Measurements from ENCODE around the gene TMIGD1. TPM values are rescaled to one million over a fixed set of nuclear protein-coding genes. Genes with fewer than 3 reads are reported as not detected.
"Not testable (repeated sequence)": the region's sequence is repeated elsewhere in the genome, so short reads cannot be mapped to it uniquely, and the experiment has no call there.

Gene TMIGD1
- polyA plus RNA-seq, 1 donor from 2014 or later = not detected

GRCh38 chr17:30345527-30346075, 11.7 kb upstream of the TMIGD1 start:
- peaks cover 4% of the 10 kb centered on the region for H3K27me3 Mint-ChIP-seq
- H3K27ac Mint-ChIP-seq = no peak overlapping the region
- H3K9me3 Mint-ChIP-seq = no peaks in the 10 kb centered on the region
- H3K4me1 Mint-ChIP-seq = no peaks in the 10 kb centered on the region
- H3K36me3 Mint-ChIP-seq = no peaks in the 10 kb centered on the region
- no peak overlapping the region for H3K4me3 Mint-ChIP-seq

DNA sequence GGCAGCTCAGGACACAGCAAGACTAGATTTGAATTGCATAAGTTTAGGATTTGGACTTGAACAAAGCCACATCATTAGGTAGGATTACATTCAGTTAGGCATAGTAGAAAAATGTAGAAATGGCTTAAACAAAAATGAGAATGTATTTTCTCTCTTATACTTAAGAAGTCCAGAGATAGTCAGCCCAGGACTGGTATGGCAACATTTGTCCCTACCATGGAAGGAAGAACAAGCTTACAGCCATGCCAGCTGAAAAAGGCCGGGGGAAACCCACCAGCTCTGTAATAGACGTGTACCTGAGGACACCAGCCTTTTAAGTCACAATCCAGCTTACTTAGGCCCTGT, 11.2 kb upstream of the TMIGD1 start:
- Mint-ChIP-seq H3K4me1 (peaks cover 0 to 2% (median 0%) of the 10 kb centered on the region in 3 donors), H3K36me3 (no peaks in the 10 kb centered on the region), H3K9me3 (no peaks in the 10 kb centered on the region), H3K27ac (no peak overlapping the region), H3K4me3 (no peak overlapping the region), H3K27me3 (peaks cover 4% of the 10 kb centered on the region)

GRCh38 chr17:30344283-30345088, 10.6 kb upstream of the TMIGD1 start:
- Mint-ChIP-seq H3K4me1 (peaks cover 0 to 5% (median 2%) of the 10 kb centered on the region in 3 donors), H3K27ac (no peak overlapping the region), H3K27me3 (peaks cover 7% of the 10 kb centered on the region), H3K36me3 (no peaks in the 10 kb centered on the region), H3K4me3 (no peak overlapping the region), H3K9me3 (no peaks in the 10 kb centered on the region)

- peaks cover 7% of the 10 kb centered on the region for H3K27me3 Mint-ChIP-seq
- no peaks in the 10 kb centered on the region for H3K36me3 Mint-ChIP-seq
- no peaks in the 10 kb centered on the region for H3K9me3 Mint-ChIP-seq
- no peak overlapping the region for H3K27ac Mint-ChIP-seq
- H3K4me3 Mint-ChIP-seq = no peak overlapping the region
- peaks cover 0 to 5% (median 2%) of the 10 kb centered on the region in 3 donors for H3K4me1 Mint-ChIP-seq
Observed at GRCh38 chr17:30343796-30344195, 9.9 kb upstream of the TMIGD1 start.

DNA sequence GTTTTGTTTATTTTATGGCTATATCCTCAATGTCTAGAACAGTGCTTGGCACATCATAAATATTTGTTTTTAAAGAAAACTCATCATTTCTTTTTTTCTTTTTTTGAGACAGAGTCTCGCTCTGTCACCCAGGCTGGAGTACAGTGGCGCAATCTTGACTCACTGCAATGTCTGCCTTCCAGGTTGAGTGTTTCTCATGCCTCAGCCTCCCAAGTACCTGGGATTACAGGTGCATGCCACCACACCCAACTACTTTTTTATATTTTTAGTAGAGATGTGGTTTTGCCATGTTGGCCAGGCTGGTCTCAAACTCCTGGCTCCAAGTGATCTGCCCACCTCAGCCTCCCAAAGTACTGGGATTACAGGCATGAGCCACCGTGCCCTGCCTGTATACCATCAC, 9.4 kb upstream of the TMIGD1 start:
- H3K4me3 Mint-ChIP-seq, H3K27ac Mint-ChIP-seq: not testable (repeated sequence)

DNA sequence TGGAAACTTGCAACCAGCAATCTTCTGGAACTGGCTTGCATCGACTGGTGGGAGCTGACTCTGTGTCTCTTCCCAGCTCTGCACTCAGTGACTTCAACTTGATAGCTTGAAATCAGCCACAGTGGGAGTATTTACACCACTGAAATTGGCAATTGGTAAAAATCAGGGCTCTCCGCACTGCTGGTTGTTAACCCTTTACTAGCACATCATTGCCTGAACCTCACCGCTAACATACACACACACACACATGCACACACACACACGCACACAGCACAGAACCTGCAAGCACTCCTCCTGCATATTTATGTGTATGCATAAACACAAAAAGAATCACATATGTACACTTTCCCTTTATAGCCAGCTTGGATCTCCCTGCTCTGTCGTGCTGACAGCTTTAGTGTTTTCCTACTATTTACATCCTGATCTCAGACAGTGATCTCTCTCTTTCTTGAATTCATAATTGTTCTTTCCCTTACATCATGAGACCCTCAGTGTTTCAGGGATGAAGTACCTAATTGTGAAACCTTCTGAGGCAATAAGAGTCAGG, 7.9 kb upstream of the TMIGD1 start:
- H3K27ac Mint-ChIP-seq = no peak overlapping the region
- H3K4me1 Mint-ChIP-seq = peaks cover 0 to 5% (median 2%) of the 10 kb centered on the region in 3 donors
- no peaks in the 10 kb centered on the region for H3K9me3 Mint-ChIP-seq
- peaks cover 7% of the 10 kb centered on the region for H3K27me3 Mint-ChIP-seq
- H3K4me3 Mint-ChIP-seq = no peak overlapping the region
- H3K36me3 Mint-ChIP-seq = no peaks in the 10 kb centered on the region

More for the DNA sequence above, 9.4 kb upstream of the TMIGD1 start:
- not testable (repeated sequence) for H3K9me3 Mint-ChIP-seq, H3K27me3 Mint-ChIP-seq, H3K36me3 Mint-ChIP-seq, H3K4me1 Mint-ChIP-seq

GRCh38 chr17:30340801-30341356, 7.0 kb upstream of the TMIGD1 start:
- no peaks in the 10 kb centered on the region for H3K9me3 Mint-ChIP-seq
- peaks cover 2 to 7% (median 5%) of the 10 kb centered on the region in 3 donors for H3K4me1 Mint-ChIP-seq
- no peak overlapping the region for H3K27ac Mint-ChIP-seq
- no peak overlapping the region for H3K4me3 Mint-ChIP-seq
- peaks cover 7% of the 10 kb centered on the region for H3K27me3 Mint-ChIP-seq
- no peaks in the 10 kb centered on the region for H3K36me3 Mint-ChIP-seq

DNA sequence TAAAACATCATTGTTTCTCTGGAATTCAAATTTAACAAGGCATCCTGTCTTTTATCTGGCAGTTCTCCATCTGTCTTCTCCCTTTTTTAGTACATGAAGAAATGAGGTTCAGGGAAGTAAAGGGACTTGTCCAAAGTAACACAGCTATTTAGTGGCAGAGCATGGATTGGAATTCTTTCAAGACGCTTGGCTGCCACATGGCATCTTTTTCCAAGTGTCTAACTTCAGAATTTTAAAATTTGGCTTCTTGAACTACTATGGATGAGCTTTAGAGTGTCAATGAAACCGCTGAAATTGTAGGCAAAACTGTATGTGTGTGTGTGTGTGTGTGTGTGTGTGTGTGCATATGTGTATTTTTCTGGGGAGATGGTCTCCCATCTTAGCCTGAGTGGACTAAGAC, 5.2 kb upstream of the TMIGD1 start:
- Mint-ChIP-seq H3K4me1 (peaks cover 2 to 7% (median 5%) of the 10 kb centered on the region in 3 donors), H3K9me3 (no peaks in the 10 kb centered on the region), H3K27ac (no peak overlapping the region), H3K36me3 (peaks cover 2% of the 10 kb centered on the region), H3K27me3 (peaks cover 6% of the 10 kb centered on the region), H3K4me3 (no peak overlapping the region)

DNA sequence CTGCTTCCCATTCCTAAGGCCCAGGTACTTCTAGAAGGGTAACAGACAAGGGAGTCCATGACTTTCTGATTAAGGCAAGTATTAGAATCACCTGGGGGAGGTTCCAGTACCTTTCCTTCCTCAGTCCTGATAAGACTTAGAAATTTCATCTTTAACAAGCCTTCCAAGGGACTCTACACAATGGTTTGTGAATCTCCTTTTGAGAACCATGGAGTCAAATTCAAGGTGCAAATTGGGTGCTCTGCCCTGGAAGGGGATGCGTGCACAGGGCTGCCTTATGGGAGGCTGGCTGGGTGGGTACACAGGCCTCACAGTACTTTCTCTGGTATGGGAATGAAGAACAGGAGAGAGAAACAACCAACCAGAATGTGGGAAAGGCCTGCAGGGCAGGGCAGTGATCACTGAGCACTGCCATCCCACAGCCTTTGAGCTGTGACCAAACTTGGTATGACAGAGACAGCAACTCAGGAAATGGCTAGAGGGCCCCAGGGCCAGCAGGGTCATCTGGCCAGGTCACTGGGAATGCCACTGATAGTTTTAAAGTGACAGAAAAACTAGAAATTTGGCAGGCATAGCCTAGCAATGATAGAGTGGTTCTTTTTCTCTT, 3.6 kb upstream of the TMIGD1 start:
- H3K27ac Mint-ChIP-seq = no peak overlapping the region
- H3K36me3 Mint-ChIP-seq = peaks cover 2% of the 10 kb centered on the region
- peaks cover 7% of the 10 kb centered on the region for H3K27me3 Mint-ChIP-seq
- H3K4me3 Mint-ChIP-seq = no peak overlapping the region
- no peaks in the 10 kb centered on the region for H3K9me3 Mint-ChIP-seq
- peaks cover 2 to 14% (median 10%) of the 10 kb centered on the region in 3 donors for H3K4me1 Mint-ChIP-seq

DNA sequence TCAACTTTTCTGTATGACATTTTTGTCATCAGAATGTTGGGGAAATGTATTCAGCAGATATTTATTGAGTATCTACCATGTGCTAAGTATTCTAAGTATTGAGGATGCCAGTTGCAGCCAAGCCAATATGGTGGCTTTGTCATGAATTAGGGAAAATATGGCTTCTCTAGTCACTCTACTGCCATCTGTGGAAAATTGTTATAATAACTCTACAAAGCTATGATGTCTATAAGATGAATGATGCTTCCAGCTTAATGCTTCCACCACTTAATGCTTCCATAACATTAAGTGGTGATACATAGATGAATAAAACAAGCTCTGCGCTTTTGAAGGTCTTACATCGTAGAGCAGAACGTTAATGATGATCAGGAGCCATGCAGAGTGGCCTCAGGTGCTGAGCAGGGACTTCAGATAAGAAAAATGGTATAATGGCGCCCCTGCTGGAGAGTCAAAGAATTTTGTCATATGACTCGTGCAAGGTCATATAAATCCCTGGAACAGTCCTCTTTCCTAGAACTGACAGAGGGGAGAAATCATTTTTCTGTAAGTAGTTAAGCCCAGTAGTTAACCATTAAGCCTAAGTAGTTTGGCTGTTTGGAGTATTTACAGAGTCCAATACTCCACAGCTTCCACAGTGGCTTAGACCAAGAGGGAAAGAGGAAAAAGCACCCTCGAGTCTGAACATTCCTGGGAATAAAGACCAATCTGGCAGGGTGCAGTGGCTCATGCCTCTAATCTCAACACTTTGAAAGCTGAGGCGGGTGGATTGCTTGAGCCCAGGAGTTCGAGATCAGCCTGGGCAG, 2.7 kb upstream of the TMIGD1 start:
- Mint-ChIP-seq H3K27ac (peak overlapping the region in 1 of 3 donors; percentile 10), H3K27me3 (peaks cover 10% of the 10 kb centered on the region), H3K9me3 (no peaks in the 10 kb centered on the region), H3K4me1 (peaks cover 2 to 21% (median 15%) of the 10 kb centered on the region in 3 donors), H3K36me3 (peaks cover 2% of the 10 kb centered on the region), H3K4me3 (peak overlapping the region in 1 of 4 donors; percentile 50)

DNA sequence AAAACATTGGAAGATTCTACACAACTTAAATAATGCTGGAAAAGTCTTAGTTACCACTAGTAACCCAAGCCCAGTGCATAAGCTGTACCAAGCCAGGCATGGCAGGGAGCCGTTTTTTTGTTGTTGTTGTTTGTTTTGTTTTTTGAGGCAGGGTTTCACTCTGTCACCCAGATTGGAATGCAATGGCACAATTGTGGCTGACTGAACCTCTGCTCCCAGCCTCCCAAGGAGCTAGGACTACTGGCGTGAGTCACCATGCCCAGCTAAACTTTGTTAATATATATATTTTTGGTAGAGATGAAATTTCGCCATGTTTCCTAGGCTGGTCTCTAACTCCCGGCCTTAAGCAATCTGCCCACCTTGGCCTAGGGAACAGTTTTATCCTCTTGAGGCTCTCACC, 564 bp upstream of the TMIGD1 start:
- Mint-ChIP-seq H3K4me1 (peaks cover 0 to 21% (median 9%) of the 10 kb centered on the region in 3 donors), H3K36me3 (peaks cover 2% of the 10 kb centered on the region), H3K9me3 (no peaks in the 10 kb centered on the region), H3K27me3 (peaks cover 5% of the 10 kb centered on the region), H3K27ac (no peak overlapping the region), H3K4me3 (no peak overlapping the region)

DNA sequence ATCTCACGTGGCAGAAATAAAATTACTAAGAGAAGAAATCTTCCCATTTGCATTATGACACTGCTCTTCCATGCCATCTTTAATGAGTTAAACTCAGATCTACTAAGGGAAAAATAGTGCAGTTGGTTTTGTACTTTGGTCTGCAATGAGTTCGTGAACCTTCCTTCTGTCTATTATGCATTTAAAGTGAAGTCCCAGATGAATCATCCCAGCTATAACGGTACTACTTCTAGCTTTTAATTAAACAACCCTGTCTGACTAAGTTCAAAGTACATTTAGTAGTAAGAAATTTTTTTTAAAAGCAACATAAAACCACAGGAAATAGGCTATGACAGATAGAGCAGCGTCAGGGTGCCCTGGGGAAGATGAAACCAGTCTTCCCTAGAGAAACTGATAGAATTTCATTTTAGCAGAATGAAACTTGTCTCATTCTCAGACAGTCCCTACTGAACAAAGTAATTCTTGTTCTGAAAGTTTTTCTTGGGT, 1.8 kb downstream of the TMIGD1 start:
- Mint-ChIP-seq H3K27me3 (peaks cover 5% of the 10 kb centered on the region), H3K4me3 (peak overlapping the region in 1 of 4 donors; percentile 24), H3K27ac (peak overlapping the region in 1 of 3 donors; percentile 1), H3K36me3 (peaks cover 2% of the 10 kb centered on the region), H3K4me1 (peaks cover 0 to 21% (median 9%) of the 10 kb centered on the region in 3 donors), H3K9me3 (no peaks in the 10 kb centered on the region)

GRCh38 chr17:30326809-30327208, 7.0 kb downstream of the TMIGD1 start:
- Mint-ChIP-seq H3K9me3 (no peaks in the 10 kb centered on the region), H3K4me1 (peaks cover 5 to 12% (median 9%) of the 10 kb centered on the region in 3 donors), H3K27me3 (peaks cover 2% of the 10 kb centered on the region), H3K36me3 (no peaks in the 10 kb centered on the region), H3K27ac (no peak overlapping the region), H3K4me3 (no peak overlapping the region)

DNA sequence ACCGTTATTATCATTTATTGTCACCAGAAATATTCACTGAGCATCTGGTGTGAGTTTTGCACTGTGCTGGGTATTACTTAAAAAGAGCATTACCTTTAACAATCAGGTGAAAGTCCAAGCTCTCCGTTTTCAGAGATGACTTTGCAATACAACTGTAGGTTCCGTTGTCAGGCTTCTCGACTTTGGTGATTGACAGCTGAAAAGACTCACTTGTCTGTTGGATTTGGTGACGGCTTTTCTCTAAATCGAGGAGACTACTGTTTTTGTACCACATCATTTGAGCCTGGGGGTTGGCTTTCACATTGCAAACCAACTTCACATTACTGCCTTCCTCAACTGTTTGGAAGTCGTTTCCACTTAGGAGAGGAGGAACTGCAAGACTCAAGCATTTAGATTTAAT, 9.1 kb downstream of the TMIGD1 start:
- H3K36me3 Mint-ChIP-seq = no peaks in the 10 kb centered on the region
- no peak overlapping the region for H3K27ac Mint-ChIP-seq
- H3K9me3 Mint-ChIP-seq = no peaks in the 10 kb centered on the region
- H3K4me3 Mint-ChIP-seq = no peak overlapping the region
- no peaks in the 10 kb centered on the region for H3K27me3 Mint-ChIP-seq
- H3K4me1 Mint-ChIP-seq = peaks cover 4 to 12% (median 9%) of the 10 kb centered on the region in 3 donors
